ENCODE measurements around the gene ZXDC. TPM values are rescaled to one million over a fixed set of nuclear protein-coding genes. Genes with fewer than 3 reads are reported as not detected.

The ZXDC gene
- total and polyA plus RNA-seq, 2 experiments from 2014 or later: 6.1 to 19.2 TPM

GRCh38 chr3:126424751-126425150 lies 50.9 kb downstream of the ZXDC start:
- no peak overlapping the region for H3K9ac ChIP-seq
- no peaks in the 10 kb centered on the region for H3K9me3 ChIP-seq (ENCODE audit: low read depth)
- TF ChIP-seq EZH2 (IDR thresholded peaks at IDR 0.05; ENCODE audit: insufficient read depth, poor library complexity, severe bottlenecking) (no peak), EZH2phosphoT487 (IDR thresholded peaks at IDR 0.05; ENCODE audit: insufficient read depth, low read depth) (no peak)
- no peak overlapping the region for H3K4me3 ChIP-seq
- no peaks in the 10 kb centered on the region for H3K36me3 ChIP-seq (ENCODE audit: low read depth)
- H3K27ac ChIP-seq: no peak overlapping the region
- no peaks in the 10 kb centered on the region for H3K4me1 ChIP-seq (ENCODE audit: insufficient read depth)
- H3F3A ChIP-seq (ENCODE audit: insufficient read depth): no peaks in the 10 kb centered on the region
- no peaks in the 10 kb centered on the region for H4K20me1 ChIP-seq (ENCODE audit: insufficient read depth)
- H3K9me2 ChIP-seq (ENCODE audit: insufficient read depth): no peaks in the 10 kb centered on the region
- no peak for DNase-seq
- no peak overlapping the region for H2AFZ ChIP-seq
- no peaks in the 10 kb centered on the region for H3K27me3 ChIP-seq (replicated peaks; ENCODE audit: insufficient read depth)
- no peak overlapping the region for H3K4me2 ChIP-seq (ENCODE audit: unreplicated experiment)
- H3K79me2 ChIP-seq (ENCODE audit: insufficient read depth): no peaks in the 10 kb centered on the region
- 33 to 40% methylated on average over 3 of the region's 3 CpGs for WGBS, 2 experiments (ENCODE audit: low coverage in 1 of 2, low lambda C conversion rate in 2 of 2, missing lambda C conversion rate in 2 of 2)
- in situ Hi-C loops (cut with MboI): no loop called here

- no peaks in the 10 kb centered on the region for H3K27me3 ChIP-seq (replicated peaks; ENCODE audit: insufficient read depth)
- no peak overlapping the region for H2AFZ ChIP-seq
- no peak overlapping the region for H3K4me2 ChIP-seq (ENCODE audit: unreplicated experiment)
- H3K4me3 ChIP-seq: no peak overlapping the region
- H3K4me1 ChIP-seq (ENCODE audit: insufficient read depth): no peaks in the 10 kb centered on the region
- DNase-seq: no peak
- no peaks in the 10 kb centered on the region for H3F3A ChIP-seq (ENCODE audit: insufficient read depth)
- in situ Hi-C loops (cut with MboI): no loop called here
- WGBS, 2 experiments (ENCODE audit: low coverage in 1 of 2, low lambda C conversion rate in 2 of 2, missing lambda C conversion rate in 2 of 2): 81 to 83% methylated on average over 10 of the region's 10 CpGs
- H3K79me2 ChIP-seq (ENCODE audit: insufficient read depth): no peaks in the 10 kb centered on the region
- no peaks in the 10 kb centered on the region for H4K20me1 ChIP-seq (ENCODE audit: insufficient read depth)
- no peak overlapping the region for H3K27ac ChIP-seq
- TF ChIP-seq EZH2phosphoT487 (IDR thresholded peaks at IDR 0.05; ENCODE audit: insufficient read depth, low read depth) (no peak), EZH2 (IDR thresholded peaks at IDR 0.05; ENCODE audit: insufficient read depth, poor library complexity, severe bottlenecking) (no peak)
- H3K9me3 ChIP-seq (ENCODE audit: low read depth): no peaks in the 10 kb centered on the region
- no peaks in the 10 kb centered on the region for H3K9me2 ChIP-seq (ENCODE audit: insufficient read depth)
- H3K36me3 ChIP-seq (ENCODE audit: low read depth): no peaks in the 10 kb centered on the region
- no peak overlapping the region for H3K9ac ChIP-seq
Observed at GRCh38 chr3:126424039-126424717, 51.5 kb downstream of the ZXDC start.

- no peaks in the 10 kb centered on the region for H3F3A ChIP-seq (ENCODE audit: insufficient read depth)
- no peaks in the 10 kb centered on the region for H3K9me3 ChIP-seq (ENCODE audit: low read depth)
- no peaks in the 10 kb centered on the region for H3K4me1 ChIP-seq (ENCODE audit: insufficient read depth)
- H3K9ac ChIP-seq: no peak overlapping the region
- in situ Hi-C loops (cut with MboI): no loop called here
- DNase-seq: no peak
- no peaks in the 10 kb centered on the region for H3K79me2 ChIP-seq (ENCODE audit: insufficient read depth)
- no peaks in the 10 kb centered on the region for H4K20me1 ChIP-seq (ENCODE audit: insufficient read depth)
- H3K4me2 ChIP-seq (ENCODE audit: unreplicated experiment): no peak overlapping the region
- H3K9me2 ChIP-seq (ENCODE audit: insufficient read depth): no peaks in the 10 kb centered on the region
- H3K36me3 ChIP-seq (ENCODE audit: low read depth): no peaks in the 10 kb centered on the region
- H3K27ac ChIP-seq: no peak overlapping the region
- H2AFZ ChIP-seq: no peak overlapping the region
- H3K27me3 ChIP-seq (replicated peaks; ENCODE audit: insufficient read depth): no peaks in the 10 kb centered on the region
- H3K4me3 ChIP-seq: no peak overlapping the region
- WGBS, 2 experiments (ENCODE audit: low coverage in 1 of 2, low lambda C conversion rate in 2 of 2, missing lambda C conversion rate in 2 of 2): 67 to 69% methylated on average over 21 to 25 of the region's 26 CpGs
- TF ChIP-seq EZH2 (IDR thresholded peaks at IDR 0.05; ENCODE audit: insufficient read depth, poor library complexity, severe bottlenecking) (no peak), EZH2phosphoT487 (IDR thresholded peaks at IDR 0.05; ENCODE audit: insufficient read depth, low read depth) (no peak)
Observed at GRCh38 chr3:126423191-126424038, 52.3 kb downstream of the ZXDC start.

- H3K27me3 ChIP-seq (replicated peaks; ENCODE audit: insufficient read depth): 0 out of 2 replicates have a peak, but pooled peaks cover 4% of the 10 kb centered on the region
- no peak overlapping the region for H3K4me3 ChIP-seq
- in situ Hi-C loops (cut with MboI): no loop called here
- H4K20me1 ChIP-seq (ENCODE audit: insufficient read depth): no peaks in the 10 kb centered on the region
- TF ChIP-seq EZH2phosphoT487 (IDR thresholded peaks at IDR 0.05; ENCODE audit: insufficient read depth, low read depth) (no peak), EZH2 (IDR thresholded peaks at IDR 0.05; ENCODE audit: insufficient read depth, poor library complexity, severe bottlenecking) (no peak)
- no peak overlapping the region for H3K9ac ChIP-seq
- H3K4me2 ChIP-seq (ENCODE audit: unreplicated experiment): no peak overlapping the region
- no peaks in the 10 kb centered on the region for H3K36me3 ChIP-seq (ENCODE audit: low read depth)
- no peaks in the 10 kb centered on the region for H3K9me2 ChIP-seq (ENCODE audit: insufficient read depth)
- WGBS, 2 experiments (ENCODE audit: low coverage in 1 of 2, low lambda C conversion rate in 2 of 2, missing lambda C conversion rate in 2 of 2): 60 to 62% methylated on average over 4 of the region's 4 CpGs
- H3K79me2 ChIP-seq (ENCODE audit: insufficient read depth): no peaks in the 10 kb centered on the region
- no peaks in the 10 kb centered on the region for H3F3A ChIP-seq (ENCODE audit: insufficient read depth)
- H2AFZ ChIP-seq: no peak overlapping the region
- no peaks in the 10 kb centered on the region for H3K9me3 ChIP-seq (ENCODE audit: low read depth)
- H3K27ac ChIP-seq: no peak overlapping the region
- no peaks in the 10 kb centered on the region for H3K4me1 ChIP-seq (ENCODE audit: insufficient read depth)
- DNase-seq: no peak
Observed at GRCh38 chr3:126422571-126423091, 53.1 kb downstream of the ZXDC start.
